EL (cell line): ENCODE data around the gene TMEM50A.
"Not testable (repeated sequence)": the region's sequence is repeated elsewhere in the genome, so short reads cannot be mapped to it uniquely, and the experiment has no call there.

Experiments used
- DNase-seq: peaks from one replicate; pipeline ENCODE4 v3.0.0-alpha.2; 2016

The TMEM50A gene

GRCh38 chr1:25337483-25338187 is 499 bp upstream of the TMEM50A start:
- not testable (repeated sequence) for DNase-seq

GRCh38 chr1:25338986-25339385 is 852 bp downstream of the TMEM50A start:
- no peak for DNase-seq

GRCh38 chr1:25341746-25342145 is 3.6 kb downstream of the TMEM50A start:
- no peak for DNase-seq

GRCh38 chr1:25342846-25343245 is 4.7 kb downstream of the TMEM50A start:
- no peak for DNase-seq

- peak; percentile 96 for DNase-seq
Measured at GRCh38 chr1:25343872-25344271, 5.7 kb downstream of the TMEM50A start.

- DNase-seq, result no peak
Measured at GRCh38 chr1:25347556-25347955, 9.4 kb downstream of the TMEM50A start.

GRCh38 chr1:25349606-25350005 is 11.5 kb downstream of the TMEM50A start:
- no peak for DNase-seq

GRCh38 chr1:25355841-25356395 is 17.8 kb downstream of the TMEM50A start:
- no peak for DNase-seq

- DNase-seq, result no peak
Measured at GRCh38 chr1:25356441-25356840, 18.3 kb downstream of the TMEM50A start.

GRCh38 chr1:25356848-25357247 is 18.7 kb downstream of the TMEM50A start:
- DNase-seq, result peak; percentile 47

GRCh38 chr1:25360596-25361581 is 22.8 kb downstream of the TMEM50A start:
- peak; percentile 87 for DNase-seq

GRCh38 chr1:25361901-25362300 is 23.8 kb downstream of the TMEM50A start:
- DNase-seq, result peak; percentile 15

GRCh38 chr1:25362634-25363559 is 24.8 kb downstream of the TMEM50A start:
- DNase-seq, result not testable (repeated sequence)

GRCh38 chr1:25369241-25369640 is 31.1 kb downstream of the TMEM50A start:
- peak; percentile 20 for DNase-seq

- DNase-seq, result not testable (repeated sequence)
Measured at GRCh38 chr1:25369691-25370271, 31.6 kb downstream of the TMEM50A start.

GRCh38 chr1:25371757-25372156 is 33.6 kb downstream of the TMEM50A start:
- peak; percentile 90 for DNase-seq

- not testable (repeated sequence) for DNase-seq
Measured at GRCh38 chr1:25378367-25378766, 40.2 kb downstream of the TMEM50A start.

GRCh38 chr1:25382543-25382942 is 44.4 kb downstream of the TMEM50A start:
- DNase-seq, result not testable (repeated sequence)

- DNase-seq, result peak; percentile 71
Measured at GRCh38 chr1:25383090-25383489, 45.0 kb downstream of the TMEM50A start.

GRCh38 chr1:25383875-25384274 is 45.7 kb downstream of the TMEM50A start:
- not testable (repeated sequence) for DNase-seq

GRCh38 chr1:25387096-25387495 is 49.0 kb downstream of the TMEM50A start:
- DNase-seq, result not testable (repeated sequence)

- not testable (repeated sequence) for DNase-seq
Measured at GRCh38 chr1:25388691-25389090, 50.6 kb downstream of the TMEM50A start.
